KMS-11 (cell line): Measurements from ENCODE around the gene GSTO1.

Experiments
- H2AFZ ChIP-seq: fragments of 200-600 bp; sonication (generic); 2 replicates; pipeline ENCODE4 v1.6.1; 2016; ENCODE audit warnings: antibody characterized with exemption, mixed run types, low read depth
- H3K27ac ChIP-seq: fragments of 200-600 bp; sonication (generic); 2 replicates; pipeline ENCODE4 v1.6.1; 2016; ENCODE audit warnings: mild to moderate bottlenecking, mixed run types
- H3K27me3 ChIP-seq: fragments of 200-600 bp; sonication (generic); 2 replicates; pipeline ENCODE4 v1.6.1; 2017; ENCODE audit warnings: mild to moderate bottlenecking, low read depth, mixed run types, moderate library complexity; ENCODE audit not compliant: insufficient read depth
- H3K36me3 ChIP-seq: fragments of 200-600 bp; sonication (generic); 2 replicates; pipeline ENCODE4 v1.6.1; 2017; ENCODE audit warnings: mild to moderate bottlenecking, mixed run types; ENCODE audit not compliant: insufficient read depth
- H3K4me1 ChIP-seq: fragments of 200-600 bp; sonication (generic); 2 replicates; pipeline ENCODE4 v1.6.1; 2016; ENCODE audit warnings: mild to moderate bottlenecking, low read depth, mixed run types; ENCODE audit not compliant: poor library complexity, severe bottlenecking
- H3K4me2 ChIP-seq: fragments of 200-600 bp; sonication (generic); 2 replicates; pipeline ENCODE4 v1.7.0; 2016; ENCODE audit warnings: mild to moderate bottlenecking, mixed run types
- H3K4me3 ChIP-seq: fragments of 200-600 bp; sonication (generic); IDR thresholded peaks from 2 replicates; pipeline ENCODE4 v1.6.1; 2017; ENCODE audit warnings: low read depth, low read length, mixed read lengths; ENCODE audit not compliant: insufficient read depth
- H3K79me2 ChIP-seq: fragments of 200-600 bp; sonication (generic); 2 replicates; pipeline ENCODE4 v1.6.1; 2016; ENCODE audit warnings: low read depth, mixed run types; ENCODE audit not compliant: insufficient read depth
- H3K9ac ChIP-seq: fragments of 200-600 bp; sonication (generic); 2 replicates; pipeline ENCODE4 v1.6.1; 2016; ENCODE audit warnings: mild to moderate bottlenecking, mixed run types
- H4K20me1 ChIP-seq: fragments of 200-600 bp; sonication (generic); 2 replicates; pipeline ENCODE4 v1.6.1; 2016; ENCODE audit warnings: mild to moderate bottlenecking, mixed run types; ENCODE audit not compliant: insufficient read depth
- TF ChIP-seq, protein P1 (sequence below): fragments of 200-600 bp; sonication (generic); conservative IDR thresholded peaks from 2 replicates; pipeline ENCODE4 v1.6.1; 2017; ENCODE audit warnings: low read depth, mild to moderate bottlenecking, antibody characterized with exemption, low read length, moderate library complexity, mixed read lengths

The GSTO1 gene

DNA sequence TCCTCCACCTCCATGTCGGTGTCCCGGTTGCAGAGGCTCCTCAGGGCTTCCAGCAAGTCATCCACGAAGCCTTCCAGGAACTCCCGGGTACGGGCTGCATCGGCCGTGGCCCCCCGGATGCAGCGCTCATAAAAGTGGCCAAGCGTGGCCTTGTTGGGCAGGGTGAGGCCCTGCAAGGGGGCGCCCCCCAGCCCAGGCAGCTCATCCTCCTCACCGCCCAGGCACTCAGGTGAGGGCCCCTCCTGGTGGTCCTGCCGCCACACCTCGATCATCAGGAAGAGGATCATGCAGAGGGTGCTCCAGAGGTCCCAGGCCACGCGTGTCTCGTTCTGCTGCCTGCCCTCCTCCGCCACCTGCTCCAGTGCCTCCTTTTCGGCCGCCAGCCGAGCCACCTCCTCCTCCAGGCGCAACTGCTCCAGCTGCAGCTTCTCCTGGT, 60.8 kb downstream of the GSTO1 start:
- Histone ChIP-seq H2AFZ (no peak overlapping the region), H3K27ac (no peak overlapping the region), H3K4me1 (no peaks in the 10 kb centered on the region), H3K27me3 (no peaks in the 10 kb centered on the region), H3K79me2 (no peaks in the 10 kb centered on the region), H3K36me3 (no peaks in the 10 kb centered on the region), H3K4me3 (no peak overlapping the region), H3K4me2 (no peak overlapping the region), H4K20me1 (no peaks in the 10 kb centered on the region), H3K9ac (no peak overlapping the region)
- TF ChIP-seq, protein P1, sequence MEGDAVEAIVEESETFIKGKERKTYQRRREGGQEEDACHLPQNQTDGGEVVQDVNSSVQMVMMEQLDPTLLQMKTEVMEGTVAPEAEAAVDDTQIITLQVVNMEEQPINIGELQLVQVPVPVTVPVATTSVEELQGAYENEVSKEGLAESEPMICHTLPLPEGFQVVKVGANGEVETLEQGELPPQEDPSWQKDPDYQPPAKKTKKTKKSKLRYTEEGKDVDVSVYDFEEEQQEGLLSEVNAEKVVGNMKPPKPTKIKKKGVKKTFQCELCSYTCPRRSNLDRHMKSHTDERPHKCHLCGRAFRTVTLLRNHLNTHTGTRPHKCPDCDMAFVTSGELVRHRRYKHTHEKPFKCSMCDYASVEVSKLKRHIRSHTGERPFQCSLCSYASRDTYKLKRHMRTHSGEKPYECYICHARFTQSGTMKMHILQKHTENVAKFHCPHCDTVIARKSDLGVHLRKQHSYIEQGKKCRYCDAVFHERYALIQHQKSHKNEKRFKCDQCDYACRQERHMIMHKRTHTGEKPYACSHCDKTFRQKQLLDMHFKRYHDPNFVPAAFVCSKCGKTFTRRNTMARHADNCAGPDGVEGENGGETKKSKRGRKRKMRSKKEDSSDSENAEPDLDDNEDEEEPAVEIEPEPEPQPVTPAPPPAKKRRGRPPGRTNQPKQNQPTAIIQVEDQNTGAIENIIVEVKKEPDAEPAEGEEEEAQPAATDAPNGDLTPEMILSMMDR = no peak

DNA sequence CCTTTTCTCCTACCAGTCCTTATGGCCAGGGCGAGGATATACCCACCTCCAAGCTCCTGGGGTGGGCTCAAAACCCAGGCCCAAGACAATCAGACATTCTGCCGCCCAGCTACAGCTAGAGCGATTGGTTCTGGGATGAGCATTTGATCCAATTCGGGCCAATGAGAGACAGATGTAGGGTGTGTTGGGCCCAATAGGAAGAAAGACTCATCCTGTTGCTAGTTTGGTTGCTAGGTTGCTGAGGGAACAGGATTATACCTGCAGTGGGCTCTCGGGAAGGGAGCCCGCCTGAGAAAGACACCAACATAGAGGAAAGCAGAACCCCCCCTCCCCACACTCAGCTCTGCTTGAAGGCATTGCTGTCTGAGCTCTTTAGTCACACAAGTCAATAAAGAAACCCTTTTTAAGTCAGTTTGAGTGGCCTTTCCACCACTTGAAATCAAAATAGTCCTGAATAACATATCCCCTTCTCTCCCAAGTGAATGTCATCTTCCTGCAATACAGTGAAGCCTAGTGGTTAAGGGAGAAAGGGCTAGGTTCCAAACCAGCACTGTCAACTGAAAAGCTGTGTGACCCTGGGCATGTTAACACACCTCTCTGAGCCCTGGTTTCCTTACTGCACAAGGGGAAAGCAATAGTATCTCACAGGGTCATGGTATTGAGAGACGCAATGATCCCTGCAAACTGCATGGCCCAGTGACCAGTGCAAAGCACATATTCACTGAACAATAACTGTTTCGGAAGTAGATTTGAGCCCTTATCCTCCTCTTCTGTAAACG, 61.8 kb downstream of the GSTO1 start:
- peaks cover under 1% of the 10 kb centered on the region for H3K4me1 ChIP-seq
- TF ChIP-seq, protein P1 = no peak
- H3K4me3 ChIP-seq = no peak overlapping the region
- no peaks in the 10 kb centered on the region for H3K36me3 ChIP-seq
- H4K20me1 ChIP-seq = no peaks in the 10 kb centered on the region
- H2AFZ ChIP-seq = no peak overlapping the region
- H3K27me3 ChIP-seq = no peaks in the 10 kb centered on the region
- no peak overlapping the region for H3K4me2 ChIP-seq
- no peak overlapping the region for H3K9ac ChIP-seq
- no peak overlapping the region for H3K27ac ChIP-seq
- no peaks in the 10 kb centered on the region for H3K79me2 ChIP-seq
